Neural cell (in vitro differentiated cells): Measurements from ENCODE around the gene SUFU. TPM values are rescaled to one million over a fixed set of nuclear protein-coding genes. Genes with fewer than 3 reads are reported as not detected.
"Not testable (repeated sequence)": the region's sequence is repeated elsewhere in the genome, so short reads cannot be mapped to it uniquely, and the experiment has no call there.

Experiments used
- H2AFZ ChIP-seq: fragments of 200-600, 300-800 bp; sonication (generic), shearing (Covaris generic); 2 replicates; pipeline ENCODE4 v1.6.0; 2014; ENCODE audit warnings: low read depth, mild to moderate bottlenecking, antibody characterized with exemption, low read length, moderate library complexity
- H3F3A ChIP-seq: fragments of 200-600 bp; shearing (Covaris generic); 2 replicates; pipeline ENCODE4 v1.6.1; 2016; ENCODE audit warnings: mild to moderate bottlenecking, moderate library complexity, mixed read lengths, antibody characterized with exemption, low read length; ENCODE audit not compliant: insufficient read depth, poor library complexity, severe bottlenecking
- H3K27ac ChIP-seq: fragments of 200-600, 300-800 bp; sonication (generic), shearing (Covaris generic); 2 replicates; pipeline ENCODE4 v1.5.1; 2014; ENCODE audit warnings: mild to moderate bottlenecking, low read length, moderate library complexity
- H3K27me3 ChIP-seq: fragments of 300-800, 200-600 bp; sonication (generic), shearing (Covaris generic); 2 replicates; pipeline ENCODE4 v1.6.0; 2014; ENCODE audit warnings: mild to moderate bottlenecking, low read depth, low read length, moderate library complexity; ENCODE audit not compliant: insufficient read depth
- H3K36me3 ChIP-seq: fragments of 300-800, 200-600 bp; sonication (generic), shearing (Covaris generic); 2 replicates; pipeline ENCODE4 v1.5.1; 2014; ENCODE audit warnings: mild to moderate bottlenecking, antibody characterized with exemption, low read length, moderate library complexity; ENCODE audit not compliant: insufficient read depth
- H3K4me2 ChIP-seq: fragments of 300-800, 200-600 bp; sonication (generic), shearing (Covaris generic); 2 replicates; pipeline ENCODE4 v1.6.0; 2014; ENCODE audit warnings: mild to moderate bottlenecking, low read length
- H3K4me3 ChIP-seq: fragments of 300-800, 200-600 bp; sonication (generic), shearing (Covaris generic); 2 replicates; pipeline ENCODE4 v1.5.1; 2014; ENCODE audit warnings: mild to moderate bottlenecking, low read length, moderate library complexity
- H3K79me2 ChIP-seq: fragments of 200-600 bp; shearing (Covaris generic); replicated peaks from 2 replicates; pipeline ENCODE4 v1.6.0; 2014; ENCODE audit warnings: mild to moderate bottlenecking, low read length, moderate library complexity; ENCODE audit not compliant: insufficient read depth
- H3K9ac ChIP-seq: fragments of 300-800, 200-600 bp; sonication (generic), shearing (Covaris generic); 2 replicates; pipeline ENCODE4 v1.6.1; 2016; ENCODE audit warnings: mild to moderate bottlenecking, low read length, mixed read lengths
- H3K9me2 ChIP-seq: fragments of 200-600 bp; shearing (Covaris generic); 2 replicates; pipeline ENCODE4 v1.6.1; 2016; ENCODE audit warnings: mild to moderate bottlenecking, low read length, mixed read lengths; ENCODE audit not compliant: insufficient read depth
- H3K9me3 ChIP-seq: fragments of 200-600, 300-800 bp; sonication (generic), shearing (Covaris generic); 2 replicates; pipeline ENCODE4 v1.6.1; 2016; ENCODE audit warnings: mild to moderate bottlenecking, mixed run types, low read length, moderate library complexity, mixed read lengths
- H4K20me1 ChIP-seq: fragments of 200-600 bp; shearing (Covaris generic); 2 replicates; pipeline ENCODE4 v1.6.1; 2016; ENCODE audit warnings: mild to moderate bottlenecking, mixed run types; ENCODE audit not compliant: insufficient read depth
- CTCF ChIP-seq: fragments of 450-650 bp; IDR thresholded peaks from 2 replicates; pipeline ENCODE4 v1.5.1; 2014; ENCODE audit warnings: antibody characterized with exemption, mild to moderate bottlenecking, moderate library complexity; ENCODE audit not compliant: poor library complexity, severe bottlenecking
- EP300 ChIP-seq: fragments of 450-650 bp; conservative IDR thresholded peaks from 2 replicates; pipeline ENCODE4 v1.6.1; 2014; ENCODE audit warnings: antibody characterized with exemption, mild to moderate bottlenecking, moderate library complexity; ENCODE audit not compliant: poor library complexity, severe bottlenecking
- EZH2 ChIP-seq: fragments of 200-600, 300-800 bp; shearing (Covaris generic), sonication (generic); IDR thresholded peaks from 2 replicates; pipeline ENCODE4 v1.6.1; 2014; ENCODE audit warnings: antibody characterized with exemption, low read length, borderline replicate concordance, mild to moderate bottlenecking; ENCODE audit not compliant: insufficient read depth, poor library complexity, severe bottlenecking
- MXI1 ChIP-seq: fragments of 450-650 bp; conservative IDR thresholded peaks from 2 replicates; pipeline ENCODE4 v1.6.1; 2014; ENCODE audit warnings: antibody characterized with exemption, mild to moderate bottlenecking; ENCODE audit not compliant: poor library complexity, severe bottlenecking
- POLR2AphosphoS5 ChIP-seq: IDR thresholded peaks from 2 replicates; pipeline ENCODE4 v1.6.1; 2012
- RAD21 ChIP-seq: fragments of 450-650 bp; conservative IDR thresholded peaks from 2 replicates; pipeline ENCODE4 v1.6.1; 2014; ENCODE audit warnings: antibody characterized with exemption, mild to moderate bottlenecking, moderate library complexity
- REST ChIP-seq: IDR thresholded peaks from 2 replicates; pipeline ENCODE4 v1.6.1; 2012; ENCODE audit warnings: borderline replicate concordance
- SMC3 ChIP-seq: fragments of 450-650 bp; conservative IDR thresholded peaks from 2 replicates; pipeline ENCODE4 v1.6.1; 2014; ENCODE audit warnings: antibody characterized with exemption, mild to moderate bottlenecking, moderate library complexity; ENCODE audit not compliant: poor library complexity
- TAF1 ChIP-seq: IDR thresholded peaks from 2 replicates; pipeline ENCODE4 v1.6.1; 2012; ENCODE audit warnings: low read depth
- polyA minus RNA-seq: library from RNA; depleted of rRNA, polyadenylated mRNA; stranded (reverse); fragments of >200 nt; gene quantifications from 2 replicates; pipeline ENCODE4 v1.2.3, GENCODE V29; 2014
- polyA plus RNA-seq: library from polyadenylated mRNA; depleted of rRNA; stranded (reverse); fragments of >200 nt; gene quantifications from 2 replicates; pipeline ENCODE4 v1.2.3, GENCODE V29; 2014

SUFU gene
- polyA plus RNA-seq (4.8 and 5.4 TPM in 2 replicates), polyA minus RNA-seq (6.8 and 8.9 TPM in 2 replicates)

GRCh38 chr10:102503264-102504178, at the start of gene SUFU:
SUFU (plus strand) TSS chr10:102503972; CDS start chr10:102504153, 181 bp downstream.
- peaks cover 5% of the 10 kb centered on the region for H3F3A ChIP-seq
- H4K20me1 ChIP-seq = peaks cover 24% of the 10 kb centered on the region
- H3K36me3 ChIP-seq = no peaks in the 10 kb centered on the region
- no peaks in the 10 kb centered on the region for H3K27me3 ChIP-seq
- H3K79me2 ChIP-seq = peaks cover 69% of the 10 kb centered on the region
- peak within 1 kb of the TSS; percentile 95 for H3K27ac ChIP-seq
- H3K9me2 ChIP-seq = no peaks in the 10 kb centered on the region
- TF ChIP-seq CTCF (peak; percentile 97), SMC3 (peak; percentile 78), MXI1 (peak; percentile 23), POLR2AphosphoS5 (peak; percentile 91), RAD21 (peak; percentile 69), EP300 (no peak), EZH2 (no peak), TAF1 (peak; percentile 93), REST (peak; percentile 56)
- H3K4me2 ChIP-seq = peak within 1 kb of the TSS; percentile 94
- peak within 1 kb of the TSS; percentile 67 for H2AFZ ChIP-seq
- H3K4me3 ChIP-seq = peak within 1 kb of the TSS; percentile 79
- no peaks in the 10 kb centered on the region for H3K9me3 ChIP-seq
- H3K9ac ChIP-seq = peak within 1 kb of the TSS; percentile 80

- not testable (repeated sequence) for H3K36me3 ChIP-seq, H3K9me2 ChIP-seq, H3K4me2 ChIP-seq, H2AFZ ChIP-seq, H3K27me3 ChIP-seq, H3K79me2 ChIP-seq, H3K27ac ChIP-seq, H3K4me3 ChIP-seq, H4K20me1 ChIP-seq, H3F3A ChIP-seq, H3K9me3 ChIP-seq, H3K9ac ChIP-seq
Observed at GRCh38 chr10:102454662-102455487, 48.9 kb upstream of the SUFU start.
